Spinal cord (tissue), 10 donors: ENCODE data around the gene LAMB2. TPM values are rescaled to one million over a fixed set of nuclear protein-coding genes. Genes with fewer than 3 reads are reported as not detected.

Experiments used
- DNase-seq, 6 donors: peaks; one replicate each; pipeline versions ENCODE4 v3.0.0 to v3.0.0-alpha.2; 2013 to 2015; ENCODE audit warnings: low spot score in 6 of 6, low read depth in 4 of 6
- H3K27ac ChIP-seq: one replicate; pipeline ENCODE4 v1.5.1; 2013; ENCODE audit warnings: low read depth, low read length, control low read depth
- H3K27me3 ChIP-seq: one replicate; pipeline ENCODE4 v1.6.1; 2013; ENCODE audit warnings: low read length; ENCODE audit not compliant: control insufficient read depth, insufficient read depth
- H3K36me3 ChIP-seq: one replicate; pipeline ENCODE4 v1.6.1; 2013; ENCODE audit warnings: low read length; ENCODE audit not compliant: control insufficient read depth, insufficient read depth
- H3K4me1 ChIP-seq: one replicate; pipeline ENCODE4 v1.6.1; 2013; ENCODE audit warnings: low read length; ENCODE audit not compliant: control insufficient read depth, insufficient read depth
- H3K4me3 ChIP-seq: one replicate; pipeline ENCODE4 v1.5.1; 2013; ENCODE audit warnings: low read depth, low read length, control low read depth
- H3K9me3 ChIP-seq: one replicate; pipeline ENCODE4 v1.6.1; 2013; ENCODE audit warnings: low read length; ENCODE audit not compliant: control insufficient read depth, insufficient read depth
- WGBS: methylation state at CpG from one replicate; pipeline ENCODE4 v1.1.5; 2013; ENCODE audit warnings: missing lambda C conversion rate; ENCODE audit not compliant: insufficient coverage; 5-methylcytosine and 5-hydroxymethylcytosine counted together
- long read RNA-seq, 4 donors: transcript quantifications; one replicate each; lab custom pipeline, GENCODE V29; 2026
- polyA plus RNA-seq, 2 donors: library from polyadenylated mRNA; unstranded; fragments of 120-200 nt; gene quantifications; one replicate each; pipeline ENCODE4 v1.2.1, GENCODE V29; 2013; ENCODE audit not compliant: insufficient read length in 2 of 2
- total RNA-seq, 2 donors: library from RNA; depleted of rRNA in 1 of 2; stranded (reverse); fragments of 120-200 nt in 1 of 2; fragments of >200 nt in 1 of 2; gene quantifications; one replicate each; pipeline versions ENCODE4 v1.2.3 to v1.2.4, GENCODE V29; 2013 to 2014
- donor health status: healthy.

The LAMB2 gene
- 100 to 1,000 TPM; 225 to 536 TPM for total RNA-seq
- polyA plus RNA-seq, result 100 to 1,000 TPM; 160 to 221 TPM
- long read RNA-seq, donor 1, full-length matches to known transcripts, result 15 of 28 reads
- long read RNA-seq, donor 1, partial matches to known transcripts, result 13 of 28 reads
- long read RNA-seq, donor 1, other reads (novel, unspliced or antisense), result 0 of 28 reads
- long read RNA-seq, donor 2, full-length matches to known transcripts, result 2 of 2 reads
- long read RNA-seq, donor 2, partial matches to known transcripts, result 0 of 2 reads
- long read RNA-seq, donor 2, other reads (novel, unspliced or antisense), result 0 of 2 reads
- long read RNA-seq, donor 3, partial matches to known transcripts, result 5 of 9 reads
- long read RNA-seq, donor 3, other reads (novel, unspliced or antisense), result 0 of 9 reads
- long read RNA-seq, donor 4, full-length matches to known transcripts, result 29 of 105 reads
- long read RNA-seq, donor 4, partial matches to known transcripts, result 76 of 105 reads
- long read RNA-seq, donor 4, other reads (novel, unspliced or antisense), result 0 of 105 reads

- peaks cover 33% of the 10 kb centered on the region for H3K36me3 ChIP-seq
- WGBS, result 7% methylated on average over 20 of the region's 28 CpGs
- H3K4me1 ChIP-seq, result peaks cover 37% of the 10 kb centered on the region
- H3K27ac ChIP-seq, result peak within 1 kb of the TSS; percentile 93
- no peaks in the 10 kb centered on the region for H3K9me3 ChIP-seq
- no peaks in the 10 kb centered on the region for H3K27me3 ChIP-seq
- peak; percentile 50 to 92 (median 74) for DNase-seq
- peak within 1 kb of the TSS; percentile 74 for H3K4me3 ChIP-seq
Observed at GRCh38 chr3:49132437-49133225, at the start of gene LAMB2. Gene LAMB2 (minus strand): TSS chr3:49133050. CDS start chr3:49132867, 183 bp downstream.

GRCh38 chr3:49181351-49181750 is 48.5 kb upstream of the LAMB2 start:
- no peak for DNase-seq
- 63% methylated on average over 2 of the region's 6 CpGs for WGBS
- Histone ChIP-seq H3K4me3 (no peak overlapping the region), H3K27me3 (no peaks in the 10 kb centered on the region), H3K9me3 (no peaks in the 10 kb centered on the region), H3K36me3 (peaks cover 15% of the 10 kb centered on the region), H3K27ac (no peak overlapping the region), H3K4me1 (no peaks in the 10 kb centered on the region)

GRCh38 chr3:49180116-49180515 is 47.3 kb upstream of the LAMB2 start:
- Histone ChIP-seq H3K9me3 (no peaks in the 10 kb centered on the region), H3K4me1 (peaks cover 9% of the 10 kb centered on the region), H3K4me3 (no peak overlapping the region), H3K36me3 (peaks cover 27% of the 10 kb centered on the region), H3K27ac (no peak overlapping the region), H3K27me3 (no peaks in the 10 kb centered on the region)
- no peak for DNase-seq

- H3K4me1 ChIP-seq, result peaks cover 39% of the 10 kb centered on the region
- no peak for DNase-seq
- WGBS, result no CpG with 5 or more reads among the region's 2 CpGs
- no peak overlapping the region for H3K4me3 ChIP-seq
- H3K9me3 ChIP-seq, result no peaks in the 10 kb centered on the region
- H3K36me3 ChIP-seq, result peaks cover 44% of the 10 kb centered on the region
- no peak overlapping the region for H3K27ac ChIP-seq
- H3K27me3 ChIP-seq, result no peaks in the 10 kb centered on the region
Observed at GRCh38 chr3:49177073-49177472, 44.2 kb upstream of the LAMB2 start.

GRCh38 chr3:49175530-49175929 is 42.7 kb upstream of the LAMB2 start:
- no peaks in the 10 kb centered on the region for H3K9me3 ChIP-seq
- peaks cover 54% of the 10 kb centered on the region for H3K4me1 ChIP-seq
- WGBS, result 75% methylated on average over 5 of the region's 8 CpGs
- no peak overlapping the region for H3K4me3 ChIP-seq
- DNase-seq, result no peak
- H3K36me3 ChIP-seq, result peaks cover 44% of the 10 kb centered on the region
- no peaks in the 10 kb centered on the region for H3K27me3 ChIP-seq
- no peak overlapping the region for H3K27ac ChIP-seq

- 83% methylated on average over 9 of the region's 9 CpGs for WGBS
- Histone ChIP-seq H3K9me3 (no peaks in the 10 kb centered on the region), H3K36me3 (peaks cover 44% of the 10 kb centered on the region), H3K4me1 (peaks cover 58% of the 10 kb centered on the region), H3K4me3 (no peak overlapping the region), H3K27me3 (no peaks in the 10 kb centered on the region), H3K27ac (peak overlapping the region; percentile 15)
- no peak for DNase-seq
Observed at GRCh38 chr3:49174397-49174985, 41.6 kb upstream of the LAMB2 start.

GRCh38 chr3:49173792-49174170 is 40.9 kb upstream of the LAMB2 start:
- H3K27me3 ChIP-seq, result no peaks in the 10 kb centered on the region
- H3K9me3 ChIP-seq, result no peaks in the 10 kb centered on the region
- peak in 1 of 6 donors; percentile 67 for DNase-seq
- H3K4me3 ChIP-seq, result peak overlapping the region; percentile 16
- peaks cover 44% of the 10 kb centered on the region for H3K36me3 ChIP-seq
- WGBS, result 3% methylated on average over 2 of the region's 4 CpGs
- peaks cover 58% of the 10 kb centered on the region for H3K4me1 ChIP-seq
- peak overlapping the region; percentile 63 for H3K27ac ChIP-seq

- peak in 4 of 6 donors; percentile 35 to 88 (median 66) for DNase-seq
- 17% methylated on average over 1 of the region's 3 CpGs for WGBS
Observed at GRCh38 chr3:49173116-49173791, 40.4 kb upstream of the LAMB2 start.

GRCh38 chr3:49172551-49173041 is 39.7 kb upstream of the LAMB2 start:
- Histone ChIP-seq H3K36me3 (peaks cover 40% of the 10 kb centered on the region), H3K4me1 (peaks cover 58% of the 10 kb centered on the region), H3K4me3 (peak overlapping the region; percentile 80), H3K27me3 (no peaks in the 10 kb centered on the region), H3K27ac (peak overlapping the region; percentile 61), H3K9me3 (no peaks in the 10 kb centered on the region)
- 44% methylated on average over 7 of the region's 7 CpGs for WGBS
- no peak for DNase-seq

More at GRCh38 chr3:49173116-49173791, 40.4 kb upstream of the LAMB2 start:
- Histone ChIP-seq H3K27me3 (no peaks in the 10 kb centered on the region), H3K9me3 (no peaks in the 10 kb centered on the region), H3K27ac (peak overlapping the region; percentile 63), H3K36me3 (peaks cover 44% of the 10 kb centered on the region), H3K4me1 (peaks cover 58% of the 10 kb centered on the region), H3K4me3 (peak overlapping the region; percentile 80)
